ENCODE measurements around the gene ADAR.

ADAR gene

GRCh38 chr1:154579374-154579773, 28.6 kb downstream of the ADAR start:
- DNase-seq: no peak

- DNase-seq: no peak
Measured at GRCh38 chr1:154578058-154578418, 29.9 kb downstream of the ADAR start.

DNA sequence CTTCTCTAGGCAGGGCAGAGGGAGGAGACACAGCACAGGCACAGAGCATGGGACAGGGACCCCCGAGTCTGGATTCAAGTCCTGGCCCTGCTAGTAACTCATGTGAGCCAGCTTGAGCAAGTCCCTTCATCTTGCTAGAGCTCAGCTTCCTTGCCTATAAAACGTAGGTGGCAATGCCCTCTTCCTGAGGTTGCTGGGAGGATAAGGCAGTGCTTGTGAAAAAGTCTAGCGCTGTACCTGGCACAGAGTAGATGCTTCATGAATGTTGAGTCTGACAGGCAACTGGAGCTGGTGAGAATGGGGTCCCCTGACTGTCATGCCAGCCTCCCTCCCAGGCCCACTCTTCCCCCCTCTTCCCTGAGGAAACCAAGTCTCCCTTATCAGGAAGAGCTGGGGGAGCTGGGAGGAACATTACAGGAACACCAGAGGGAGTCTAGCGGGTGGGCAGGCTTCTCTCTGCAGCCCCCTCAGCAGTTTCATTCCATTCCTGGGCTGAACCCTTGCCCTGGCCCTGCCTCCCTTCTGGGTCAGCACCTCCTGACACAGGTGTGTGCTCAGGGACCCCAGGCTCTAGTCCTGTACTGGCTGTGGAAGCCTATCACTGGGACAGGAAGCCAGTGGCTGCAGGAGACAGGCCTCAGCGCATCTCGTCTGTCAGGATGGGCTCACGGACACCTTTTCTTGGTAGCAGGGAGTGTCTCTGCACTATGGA, 30.5 kb downstream of the ADAR start:
- no peak for DNase-seq

DNA sequence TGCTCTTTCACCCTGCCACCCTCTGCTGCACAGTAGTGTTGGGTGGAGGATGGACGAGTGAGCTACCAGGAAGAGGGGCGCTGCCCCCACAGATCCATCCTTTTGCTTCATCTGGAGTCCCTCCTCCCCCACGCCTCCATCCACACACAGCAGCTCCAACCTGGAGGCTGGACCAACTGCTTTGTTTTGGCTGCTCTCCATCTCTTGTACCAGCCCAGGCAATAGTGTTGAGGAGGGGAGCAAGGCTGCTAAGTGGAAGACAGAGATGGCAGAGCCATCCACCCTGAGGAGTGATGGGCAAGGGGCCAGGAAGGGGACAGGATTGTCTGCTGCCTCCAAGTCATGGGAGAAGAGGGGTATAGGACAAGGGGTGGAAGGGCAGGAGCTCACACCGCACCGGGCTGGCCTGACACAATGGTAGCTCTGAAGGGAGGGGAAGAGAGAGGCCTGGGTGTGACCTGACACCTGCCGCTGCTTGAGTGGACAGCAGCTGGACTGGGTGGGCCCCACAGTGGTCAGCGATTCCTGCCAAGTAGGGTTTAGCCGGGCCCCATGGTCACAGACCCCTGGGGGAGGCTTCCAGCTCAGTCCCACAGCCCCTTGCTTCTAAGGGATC, 31.9 kb downstream of the ADAR start:
- DNase-seq: no peak

- DNase-seq: no peak
Measured at GRCh38 chr1:154575147-154575927, 32.6 kb downstream of the ADAR start.

- DNase-seq: no peak
Measured at GRCh38 chr1:154574716-154575115, 33.3 kb downstream of the ADAR start.

DNA sequence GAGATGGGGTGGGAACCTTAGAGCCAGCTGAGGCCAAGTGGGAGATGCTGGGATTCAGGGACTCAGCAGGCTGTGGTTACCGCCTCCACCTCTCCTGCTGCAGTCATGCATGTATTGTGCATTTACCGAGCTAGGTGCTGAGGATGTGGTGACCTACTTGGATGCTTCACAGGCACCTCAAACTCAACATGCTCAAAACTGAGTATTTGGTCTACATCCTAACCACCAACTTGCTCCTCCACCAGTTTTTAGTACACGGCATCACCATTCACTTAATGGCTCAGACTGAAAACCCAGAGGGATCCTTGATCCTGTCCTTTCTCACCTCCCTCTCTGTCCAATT, 34.8 kb downstream of the ADAR start:
- no peak for DNase-seq

GRCh38 chr1:154572468-154573167, 35.4 kb downstream of the ADAR start:
- no peak for DNase-seq

DNA sequence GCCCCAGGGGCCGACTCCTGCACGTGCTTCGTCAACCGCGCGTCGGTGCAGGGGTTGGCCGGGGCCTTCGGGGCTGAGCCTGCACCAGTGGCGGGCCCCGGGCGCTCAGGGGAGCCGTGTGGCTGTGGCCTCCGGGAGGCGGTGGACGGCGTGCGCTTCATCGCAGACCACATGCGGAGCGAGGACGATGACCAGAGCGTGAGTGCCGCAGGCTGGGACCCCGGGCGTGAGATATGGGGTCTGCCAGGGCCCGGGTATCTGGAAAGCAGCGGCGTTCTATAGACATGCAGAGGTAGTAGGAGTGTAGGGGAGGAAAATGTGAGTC, 36.1 kb downstream of the ADAR start:
- no peak for DNase-seq

- DNase-seq: no peak
Measured at GRCh38 chr1:154571244-154571963, 36.6 kb downstream of the ADAR start.

DNA sequence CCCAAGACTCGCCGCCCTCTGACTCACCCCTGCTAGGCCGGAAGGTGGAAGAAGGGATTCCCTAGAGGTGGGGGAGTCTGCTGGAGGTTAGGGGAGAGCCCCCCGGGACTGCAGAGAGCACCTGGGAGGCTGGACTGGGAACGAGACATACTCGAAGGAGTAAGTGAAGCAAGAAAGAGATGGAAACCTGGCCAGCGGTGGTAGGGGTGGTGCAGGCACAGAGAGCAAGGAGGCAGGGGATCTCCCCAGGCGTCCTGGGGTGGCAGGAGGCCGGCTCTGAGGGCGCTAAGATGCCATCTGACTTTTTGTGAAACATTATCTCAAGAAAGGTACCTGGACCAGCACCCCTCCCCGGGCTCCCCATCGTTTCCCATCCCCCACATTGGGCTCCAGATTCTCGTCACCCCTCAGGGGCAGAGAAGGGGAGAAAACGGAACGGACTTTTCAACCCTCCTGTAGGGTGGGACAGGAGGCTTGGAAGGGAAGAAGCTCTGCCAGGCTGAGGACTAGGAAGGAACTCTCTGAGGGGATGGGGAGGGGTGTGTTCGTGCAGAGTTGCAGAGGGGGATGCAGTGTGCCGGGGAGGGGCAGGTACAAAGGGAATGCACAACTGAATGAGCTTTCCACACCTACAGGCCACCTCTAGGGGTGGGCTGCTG, 39.7 kb downstream of the ADAR start:
- DNase-seq: no peak

DNA sequence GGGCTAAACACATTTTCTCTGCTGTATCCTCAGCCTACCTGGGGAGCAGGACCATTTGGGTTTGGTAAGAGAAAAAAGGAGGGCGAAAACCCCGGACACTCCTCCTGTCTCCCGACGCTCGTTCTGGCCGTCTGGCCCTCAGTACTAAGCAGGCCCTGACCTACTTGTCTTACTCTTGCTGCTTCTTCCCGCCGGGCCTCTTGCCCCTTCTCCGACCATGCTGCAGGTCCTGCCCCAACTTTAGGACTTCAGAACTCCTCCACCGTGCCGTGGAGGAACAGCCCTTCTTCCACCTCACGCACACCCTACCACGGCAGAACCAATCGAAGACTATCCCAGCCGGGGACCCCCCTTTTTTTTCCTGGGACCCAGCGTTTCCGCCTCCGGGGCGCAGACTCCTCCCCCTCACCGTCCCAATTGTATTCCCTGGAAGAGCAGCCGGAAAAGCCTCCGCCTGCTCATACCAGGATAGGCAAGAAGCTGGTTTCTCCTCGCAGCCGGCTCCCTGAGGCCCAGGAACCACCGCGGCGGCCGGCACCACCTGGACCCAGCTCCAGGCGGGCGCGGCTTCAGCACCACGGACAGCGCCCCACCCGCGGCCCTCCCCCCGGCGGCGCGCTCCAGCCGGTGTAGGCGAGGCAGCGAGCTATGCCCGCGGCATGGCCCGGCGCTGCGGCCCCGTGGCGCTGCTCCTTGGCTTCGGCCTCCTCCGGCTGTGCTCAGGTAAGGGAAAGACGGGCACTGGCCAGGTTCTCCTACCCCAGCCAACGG, 40.4 kb downstream of the ADAR start, which contains the start of gene CHRNB2:
Gene CHRNB2 (plus strand): TSS at position 393 of the 771 bp plus-strand sequence. CDS start 267 bp downstream, at position 660.
- DNase-seq: no peak

GRCh38 chr1:154565876-154566275, 42.1 kb downstream of the ADAR start:
- no peak for DNase-seq

GRCh38 chr1:154559466-154560044, 48.4 kb downstream of the ADAR start:
- peak; percentile 93 for DNase-seq

DNA sequence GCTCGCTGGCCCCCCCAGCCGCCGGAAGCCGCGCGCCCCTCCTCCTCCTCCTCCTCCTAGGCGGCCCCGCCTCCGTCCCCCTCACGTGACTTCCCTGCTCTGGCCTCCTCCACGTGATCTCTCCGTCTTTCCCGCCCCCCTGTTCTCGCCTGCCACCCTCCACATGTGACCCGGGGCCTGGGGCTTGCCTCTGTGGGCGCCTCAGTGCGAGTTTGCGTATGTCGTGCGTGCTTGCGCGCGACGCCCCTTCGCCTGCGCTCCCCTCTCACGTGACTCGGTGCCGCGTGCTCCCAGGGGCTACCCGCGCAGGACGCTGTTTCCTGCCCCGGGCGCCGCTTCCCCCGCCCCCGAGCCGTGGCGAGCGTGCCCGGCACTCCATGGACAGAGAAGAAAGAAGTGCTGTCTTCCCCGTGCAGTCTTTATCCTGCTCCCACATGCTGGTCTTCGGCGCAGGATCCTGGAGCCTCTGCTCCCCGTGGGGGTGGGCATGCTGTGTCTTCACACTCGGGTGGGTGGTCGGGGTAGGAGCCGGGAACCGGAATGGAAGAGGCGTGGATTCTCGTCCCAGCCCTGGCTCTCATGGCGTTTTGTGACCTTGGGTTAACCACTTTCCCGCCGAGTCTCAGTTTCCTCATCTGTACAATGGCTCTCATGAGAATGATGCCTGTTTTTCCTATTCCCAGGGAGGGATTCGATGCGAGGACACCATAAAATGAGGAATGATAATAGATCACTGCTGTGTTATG, 49.1 kb downstream of the ADAR start:
- peak; percentile 91 for DNase-seq

DNA sequence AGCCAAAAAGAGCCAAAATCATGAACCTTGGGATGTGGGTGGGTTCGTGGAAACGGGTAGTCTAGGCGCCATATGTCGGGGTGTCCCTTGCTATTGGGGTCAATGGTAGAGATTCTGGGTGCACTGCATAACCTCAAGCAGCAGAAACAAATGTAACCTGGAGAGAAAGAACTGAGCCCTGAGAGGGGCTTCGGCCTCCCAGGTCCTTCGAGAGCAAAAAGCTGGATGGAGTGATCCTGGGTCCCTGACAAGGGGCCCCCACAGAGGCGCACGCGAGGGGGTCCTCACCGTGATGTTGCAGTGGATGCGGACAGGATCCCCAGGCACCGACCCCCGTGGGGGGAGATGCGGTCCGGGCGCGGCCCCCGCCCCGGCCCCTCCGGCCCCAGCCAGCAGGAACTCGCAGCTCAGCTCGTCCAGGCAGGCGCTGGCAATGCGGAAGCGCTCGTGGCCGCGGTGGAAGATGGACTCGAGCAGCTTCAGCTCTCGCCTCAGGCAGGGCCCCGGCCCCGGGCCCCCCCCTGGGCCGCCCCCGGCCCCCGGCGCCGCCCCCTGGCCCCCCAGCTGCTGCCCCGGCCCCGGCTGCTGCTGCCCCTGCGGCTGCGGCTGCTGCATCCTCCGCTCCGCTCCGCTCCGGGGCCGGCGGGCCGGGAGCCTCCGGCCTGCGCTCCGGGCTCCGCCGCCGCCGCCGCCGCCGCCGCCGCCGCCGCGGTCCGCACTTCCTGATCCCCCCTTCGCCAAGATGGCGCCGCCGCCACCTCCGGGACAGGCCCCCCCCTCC, 49.9 kb downstream of the ADAR start, which contains the start of gene UBE2Q1:
Gene UBE2Q1 (minus strand): TSS at position 724 of the 781 bp plus-strand sequence. CDS start 109 bp downstream, at position 615.
- no peak for DNase-seq

DNA sequence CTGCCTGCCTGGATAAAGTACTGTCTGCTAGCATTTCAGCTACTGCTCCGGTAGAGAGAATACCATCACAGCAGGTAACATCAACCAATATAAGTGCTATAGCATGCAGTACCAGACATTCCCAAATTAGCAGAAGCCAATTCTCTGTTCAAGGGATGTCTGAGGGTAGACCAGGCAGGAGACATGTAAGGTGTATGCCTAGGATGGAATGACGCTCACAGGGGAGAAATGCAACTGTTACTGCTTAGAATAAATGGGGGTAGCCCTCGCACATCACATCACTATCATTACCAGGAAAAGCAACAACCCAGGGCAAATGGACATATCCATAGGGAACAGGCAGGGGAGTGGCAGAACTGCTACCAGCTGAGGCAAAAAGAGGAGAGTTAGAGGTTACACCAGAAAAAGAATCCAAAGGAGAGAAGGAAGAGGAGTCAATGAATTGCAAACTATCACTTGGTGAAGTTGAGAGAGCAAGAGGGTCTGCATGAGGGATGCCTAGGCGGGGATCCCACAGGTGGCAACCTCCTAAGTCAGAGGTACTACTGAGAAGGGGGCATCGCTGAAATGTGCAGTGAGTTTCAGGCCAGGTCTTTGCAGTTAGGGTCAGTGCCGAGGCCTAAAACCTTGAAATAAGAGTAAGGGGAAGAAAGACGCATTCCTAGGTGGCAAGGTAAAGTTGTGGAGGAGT, 50.6 kb downstream of the ADAR start:
- no peak for DNase-seq

GRCh38 chr1:154556422-154556821, 51.6 kb downstream of the ADAR start:
- DNase-seq: no peak

Measured in amniotic stem cell (primary cell).